Activated CD4-positive, CD25-positive, alpha-beta regulatory T cell treated with anti-CD3 and anti-CD28 coated beads, Interleukin-2, amount 50 U/mL, for 72 hours (primary cell): Measurements from ENCODE around the gene TMEM132D.

Experiments used
- DNase-seq: peaks from one replicate; pipeline ENCODE4 v3.0.0; 2021

The TMEM132D gene

DNA sequence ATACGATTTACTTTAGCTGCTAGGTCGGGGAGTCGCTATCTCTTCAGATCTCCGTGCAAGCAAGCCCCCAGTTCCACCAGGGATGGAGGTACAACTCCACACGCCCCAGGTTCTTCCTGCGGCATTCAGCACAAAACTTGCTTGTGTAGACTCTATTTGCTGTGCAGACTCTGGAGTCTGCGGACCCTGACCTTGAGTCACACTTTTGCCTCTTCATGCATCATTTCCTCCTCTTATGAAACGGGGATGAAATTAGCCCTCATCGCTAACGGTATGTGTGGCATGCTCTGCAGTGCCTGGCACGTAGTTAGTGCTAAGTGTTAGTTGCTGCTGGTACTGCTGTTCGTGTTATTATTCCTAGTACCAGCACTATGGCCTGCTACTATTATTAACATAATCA, 84.4 kb downstream of the TMEM132D start:
- DNase-seq, result no peak

DNA sequence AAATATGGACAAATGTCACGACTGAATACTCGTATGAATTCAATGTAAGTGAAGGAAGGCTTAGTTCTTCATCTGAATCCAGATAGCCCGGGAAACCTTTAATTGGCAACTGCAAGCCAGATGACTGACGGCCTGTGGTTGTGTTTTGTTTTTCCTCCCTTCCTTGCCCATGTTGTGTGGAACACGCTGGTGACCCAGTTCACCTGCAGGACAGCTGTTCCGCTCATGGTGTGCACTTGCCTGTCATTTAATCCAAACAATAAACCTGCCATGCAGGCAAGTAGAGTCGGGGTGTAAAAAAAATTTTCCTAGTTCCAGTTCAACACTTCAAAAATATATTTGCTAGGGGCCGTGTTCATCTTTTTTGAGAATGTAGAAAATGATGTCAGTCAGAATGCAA, 88.0 kb downstream of the TMEM132D start:
- DNase-seq, result no peak

DNA sequence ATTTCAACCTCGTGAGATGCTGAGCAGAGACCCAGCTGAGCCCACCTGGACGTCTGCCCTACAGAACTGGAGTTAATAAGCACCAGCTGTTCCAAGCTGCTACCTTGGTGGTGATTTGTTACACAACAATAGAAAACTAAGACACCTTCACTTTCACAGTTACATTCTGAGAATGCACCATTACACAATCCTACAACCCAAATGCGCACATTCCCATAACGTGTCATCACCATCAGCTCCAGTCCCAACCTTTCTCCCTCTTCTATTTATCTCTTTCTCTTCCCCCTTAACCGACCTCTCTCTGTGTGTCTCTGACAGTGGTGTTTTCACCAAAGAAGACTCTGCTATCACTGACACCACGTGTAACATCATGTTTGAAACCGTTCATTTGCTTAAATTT, 91.9 kb downstream of the TMEM132D start:
- no peak for DNase-seq

DNA sequence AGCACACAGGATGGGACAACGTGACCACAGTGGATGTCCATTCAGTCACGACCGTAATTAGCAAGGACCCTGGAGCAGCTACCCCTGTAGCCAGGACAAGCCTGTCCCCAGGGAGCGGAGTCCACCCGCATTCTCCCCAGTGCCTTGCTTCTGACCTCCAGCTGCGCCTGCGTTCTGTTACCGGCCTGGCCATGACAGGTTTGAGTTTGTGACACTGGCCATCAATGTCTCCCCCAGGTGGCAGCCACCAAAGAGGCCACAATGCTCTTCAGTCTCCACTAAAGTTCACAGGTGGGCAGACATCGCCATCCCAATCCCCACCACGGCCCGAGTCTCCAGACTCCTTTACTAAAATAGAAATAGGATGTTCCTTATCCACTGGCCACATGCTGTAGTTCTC, 96.7 kb downstream of the TMEM132D start:
- no peak for DNase-seq

DNA sequence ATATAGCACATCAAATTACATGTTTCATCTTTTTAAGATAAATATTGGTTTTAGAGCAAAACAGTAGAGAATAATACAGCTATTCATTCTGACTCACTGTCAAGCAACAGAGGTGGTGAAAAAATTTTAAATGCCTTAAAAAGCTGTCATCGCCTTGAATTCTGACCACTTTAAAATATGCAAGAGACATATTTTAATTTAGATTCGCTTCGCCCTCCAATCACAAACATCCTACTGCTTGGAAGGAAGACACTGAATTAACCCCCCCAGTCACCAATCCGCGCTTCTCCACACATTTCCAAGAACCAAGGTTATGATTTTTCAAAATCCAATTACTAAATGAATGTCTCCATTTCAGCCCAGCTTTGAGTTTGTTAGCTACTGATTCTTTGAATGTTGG, 112.4 kb downstream of the TMEM132D start:
- DNase-seq, result no peak

DNA sequence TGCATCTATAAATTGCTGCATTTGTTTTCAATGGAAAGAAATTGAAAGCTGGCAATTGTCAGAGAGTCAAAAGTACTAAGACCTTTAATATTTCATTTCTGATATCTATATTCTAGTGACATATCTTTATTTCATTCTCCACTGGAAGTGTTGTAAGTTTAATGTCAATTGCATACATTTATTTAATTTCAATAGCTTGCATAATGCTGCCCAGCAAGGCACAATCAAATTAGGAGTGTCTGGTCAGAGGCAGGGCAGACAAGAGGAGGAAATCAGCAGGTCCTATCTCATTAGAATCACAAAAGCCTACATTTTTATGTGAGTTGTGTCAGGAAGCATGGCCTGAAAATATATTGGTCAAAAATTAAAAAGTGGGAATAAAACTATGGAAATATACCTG, 112.9 kb downstream of the TMEM132D start:
- no peak for DNase-seq

DNA sequence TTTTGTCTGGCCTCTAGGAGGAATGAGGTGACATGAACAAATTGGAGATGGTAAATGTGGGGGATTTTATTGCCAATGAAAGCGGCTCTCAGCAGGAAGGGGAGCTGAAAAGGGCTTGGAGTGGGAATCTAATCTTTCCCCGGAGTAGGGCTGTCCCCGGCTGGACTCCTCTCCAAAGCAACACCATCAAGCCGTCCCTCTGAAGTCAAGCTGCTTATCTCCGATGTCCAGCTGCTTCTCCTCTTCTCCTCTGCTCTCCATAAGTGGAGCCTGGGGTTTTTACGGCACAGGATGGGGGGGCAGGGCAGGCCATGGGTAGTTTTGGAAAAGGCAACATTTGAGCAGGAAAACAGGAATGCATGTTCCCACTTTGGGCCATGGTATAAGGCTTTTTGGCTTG, 113.5 kb downstream of the TMEM132D start:
- no peak for DNase-seq

DNA sequence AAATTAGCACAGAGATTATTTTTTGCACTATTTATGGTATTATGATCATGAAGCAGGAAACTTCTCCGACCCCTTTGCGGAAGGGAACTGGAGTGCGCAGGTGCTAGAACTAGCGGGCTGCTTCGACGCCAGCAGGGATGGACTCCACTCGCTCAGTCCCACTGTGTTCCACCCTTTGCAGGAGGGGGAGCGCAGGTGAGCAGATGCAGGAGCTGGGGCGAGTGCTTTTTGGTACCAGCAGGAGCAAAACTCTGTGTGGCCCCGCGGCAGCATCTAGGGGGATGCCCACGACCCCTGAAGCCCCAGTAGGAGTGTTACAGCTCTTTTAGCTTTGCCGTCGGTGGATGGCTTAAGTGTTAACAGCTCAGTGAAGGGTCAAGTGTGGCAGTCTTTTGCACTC, 113.9 kb downstream of the TMEM132D start:
- no peak for DNase-seq

DNA sequence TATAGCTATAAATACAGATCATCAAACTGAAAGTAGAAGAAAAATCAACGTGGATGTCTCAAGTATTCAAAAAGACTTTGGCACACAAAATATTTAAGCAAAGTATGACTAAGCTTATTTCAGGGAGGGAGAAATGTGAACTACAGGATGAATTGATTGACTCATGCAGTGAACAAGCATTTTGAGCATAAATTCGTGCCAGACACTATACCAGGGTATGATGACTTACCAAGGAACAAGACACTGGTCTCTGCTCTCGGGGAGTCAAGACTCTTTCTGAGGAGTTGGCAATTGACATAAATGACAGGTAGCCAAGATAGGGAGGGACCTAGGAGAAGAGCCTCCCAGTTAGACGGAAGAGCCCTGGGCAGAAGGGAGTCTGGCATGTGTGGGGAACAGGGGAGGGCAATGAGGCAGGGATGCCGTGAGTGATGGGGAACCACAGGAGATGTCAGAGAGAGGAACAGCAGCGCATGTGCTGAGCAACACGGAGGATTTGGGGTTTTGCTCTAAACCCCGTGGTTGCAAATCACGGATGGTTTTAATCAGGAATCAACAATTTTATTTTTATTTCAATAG, 115.2 kb downstream of the TMEM132D start:
- no peak for DNase-seq

DNA sequence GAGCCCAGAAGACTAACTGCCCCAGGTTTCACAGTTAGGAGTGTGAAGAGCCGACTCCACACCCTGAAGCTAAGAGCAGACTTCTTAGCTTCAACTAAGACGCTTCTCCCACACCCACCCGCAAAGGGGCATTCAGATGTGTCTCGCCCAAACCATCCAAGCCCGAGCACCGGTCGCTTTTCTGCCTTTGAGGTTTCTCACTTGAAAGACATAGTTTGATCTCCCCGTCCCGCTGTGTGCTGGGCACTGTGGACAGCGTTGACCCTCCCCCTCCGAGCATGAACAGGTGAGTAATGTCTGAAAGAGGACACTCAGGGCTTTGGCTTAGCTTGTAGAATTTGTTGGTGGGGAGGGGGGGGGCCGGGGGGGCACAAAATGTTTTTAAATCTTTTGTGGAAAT, 123.8 kb downstream of the TMEM132D start:
- DNase-seq, result no peak

DNA sequence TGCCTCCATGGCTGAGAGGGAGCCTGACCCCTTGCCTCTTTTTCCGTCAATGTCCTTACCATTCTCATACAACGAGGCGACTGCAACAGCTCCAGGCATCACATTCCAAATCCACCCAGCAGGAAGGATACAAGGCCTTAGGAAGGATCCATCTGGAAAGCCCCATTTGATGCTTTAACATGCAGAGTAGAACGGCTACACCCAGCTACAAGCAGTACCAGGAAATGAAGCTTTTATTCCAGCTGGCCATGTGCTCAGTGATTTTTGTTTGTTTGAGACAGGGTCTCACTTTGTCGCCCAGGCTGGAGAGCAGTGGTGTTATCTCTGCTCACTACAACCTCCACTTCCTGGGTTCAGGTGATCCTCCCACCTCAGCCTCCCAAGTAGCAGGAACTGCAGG, 124.8 kb downstream of the TMEM132D start:
- DNase-seq, result no peak

DNA sequence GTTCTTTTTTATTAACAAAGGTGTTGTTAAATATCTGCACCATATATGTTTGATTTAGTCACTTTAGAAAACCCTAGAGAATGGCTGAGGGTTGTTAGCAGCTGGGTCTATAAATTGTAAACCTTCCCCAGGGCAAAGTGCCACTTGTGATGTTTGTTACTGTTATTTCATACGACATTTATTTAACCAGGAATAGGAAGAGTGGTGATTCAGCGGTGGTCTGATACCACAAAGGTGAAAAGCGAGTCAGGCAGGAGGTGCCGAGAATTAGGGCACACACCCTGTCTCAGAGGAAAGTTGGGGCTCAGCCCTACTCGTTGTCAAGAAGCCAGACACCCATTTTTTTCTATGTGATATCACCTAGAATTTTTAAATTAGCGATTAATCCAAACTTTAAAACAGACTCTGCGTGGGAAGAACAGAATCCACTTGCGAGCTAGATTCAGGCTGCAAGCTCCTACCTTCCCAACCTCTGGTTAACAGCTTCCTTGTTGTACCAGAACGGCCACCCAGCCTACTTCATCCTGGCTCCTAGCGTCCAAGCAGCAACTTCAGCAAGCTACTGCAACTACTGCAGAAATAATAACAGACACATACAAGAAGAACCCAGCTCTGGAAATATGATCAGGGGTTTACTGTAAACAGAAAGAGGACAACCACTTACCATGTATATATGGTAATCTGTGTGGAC, 126.7 kb downstream of the TMEM132D start:
- no peak for DNase-seq

DNA sequence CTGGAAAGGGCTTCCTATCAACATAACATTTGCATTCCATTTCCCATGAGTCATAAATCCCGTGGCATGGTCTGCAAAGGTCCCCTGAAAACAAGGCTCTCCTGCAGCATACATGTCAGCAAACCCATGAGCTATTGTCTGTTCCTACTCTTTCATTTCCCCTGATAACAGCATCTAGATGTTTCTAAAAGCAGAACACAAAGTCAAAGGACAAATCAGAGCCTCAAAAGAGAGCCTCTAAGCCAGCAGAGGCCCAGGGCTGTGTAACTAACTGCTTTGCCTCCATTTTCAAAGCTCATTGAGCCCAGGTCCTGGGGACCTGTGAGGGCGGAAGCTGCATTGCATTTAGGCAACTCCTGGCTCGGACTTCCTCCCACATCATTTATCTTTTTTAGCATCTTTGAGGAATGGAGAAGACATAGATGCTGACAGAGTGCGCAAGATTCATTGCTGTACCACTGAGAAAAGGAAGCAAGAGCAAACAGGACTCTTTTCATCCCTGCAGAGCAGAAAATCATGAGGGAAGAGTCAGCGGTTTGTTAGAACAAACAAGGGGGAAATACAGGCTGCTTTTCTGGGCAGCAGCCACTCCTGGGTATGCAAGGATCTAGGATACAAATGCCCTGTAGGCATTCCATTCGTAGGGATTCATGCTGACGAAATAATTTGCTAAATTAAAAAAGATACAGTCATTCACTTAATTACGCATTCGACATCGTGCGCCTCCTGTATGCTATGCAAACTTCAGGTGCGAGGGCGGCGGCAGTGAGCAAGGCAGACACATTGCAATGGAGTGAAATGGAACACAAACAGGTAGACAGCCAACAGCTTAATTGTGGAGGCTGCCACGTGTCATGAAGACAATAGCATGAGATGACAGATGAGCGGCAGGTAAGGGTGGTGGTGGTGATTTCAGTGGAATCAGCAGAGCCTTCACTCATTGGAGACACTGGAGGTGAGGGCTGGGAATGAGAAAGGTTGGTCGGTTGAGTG, 131.0 kb downstream of the TMEM132D start:
- DNase-seq, result no peak

DNA sequence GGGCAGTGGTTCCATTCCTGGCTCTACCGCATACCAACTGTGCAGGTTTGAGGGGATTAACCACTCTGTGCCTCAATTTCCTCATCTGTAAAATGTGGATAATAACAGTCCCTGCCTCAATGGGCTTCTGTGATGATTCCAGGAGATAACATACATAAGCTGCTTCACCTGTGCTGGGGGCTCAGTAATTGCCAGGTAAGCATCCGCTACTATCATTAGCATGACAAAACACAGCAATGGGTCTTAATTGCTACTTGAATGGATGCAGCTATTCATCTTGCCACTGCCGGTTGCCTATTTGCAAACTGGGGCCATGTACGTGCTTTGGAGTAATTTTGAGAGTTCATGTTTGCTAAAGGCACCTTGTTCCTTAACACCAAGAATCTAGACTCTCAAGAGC, 132.6 kb downstream of the TMEM132D start:
- DNase-seq, result no peak

DNA sequence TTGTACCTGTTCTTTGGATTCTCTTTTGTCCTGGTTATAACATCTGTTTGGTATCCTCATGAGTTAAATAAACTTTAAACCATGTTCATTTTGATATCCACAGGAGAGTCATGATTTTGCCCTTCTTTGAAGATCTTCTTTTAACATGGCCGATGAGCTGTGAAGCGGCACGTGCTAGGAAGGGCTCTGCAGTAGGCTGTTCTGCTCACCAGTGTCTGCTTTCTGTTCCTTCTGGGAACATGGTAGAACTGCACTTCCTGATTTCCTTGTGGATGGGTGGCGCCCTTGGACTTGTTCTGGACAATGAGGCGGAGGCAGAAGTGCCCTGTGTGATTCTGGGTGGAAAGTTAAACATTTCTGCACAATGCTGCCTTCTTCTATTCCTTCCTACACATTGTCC, 138.1 kb downstream of the TMEM132D start:
- no peak for DNase-seq

DNA sequence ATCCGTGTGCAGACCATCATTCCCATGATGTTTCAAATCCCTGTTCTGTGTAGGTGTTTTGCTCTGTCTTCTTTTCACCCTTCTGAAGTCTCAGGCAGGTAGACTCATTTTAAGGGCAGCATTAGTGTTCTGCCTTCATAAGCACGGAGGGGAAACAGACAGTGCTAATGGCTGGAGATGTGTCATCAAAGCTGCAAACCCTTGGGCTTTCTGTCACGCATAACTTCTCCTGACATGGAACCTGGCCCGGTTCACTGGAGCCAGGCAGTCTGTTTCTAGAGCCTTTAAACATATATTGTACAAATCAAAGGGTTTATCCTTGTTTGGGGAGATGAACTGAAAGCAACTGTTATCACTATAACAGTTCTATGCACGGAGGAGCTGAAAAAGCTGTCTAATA, 141.4 kb downstream of the TMEM132D start:
- DNase-seq, result no peak

DNA sequence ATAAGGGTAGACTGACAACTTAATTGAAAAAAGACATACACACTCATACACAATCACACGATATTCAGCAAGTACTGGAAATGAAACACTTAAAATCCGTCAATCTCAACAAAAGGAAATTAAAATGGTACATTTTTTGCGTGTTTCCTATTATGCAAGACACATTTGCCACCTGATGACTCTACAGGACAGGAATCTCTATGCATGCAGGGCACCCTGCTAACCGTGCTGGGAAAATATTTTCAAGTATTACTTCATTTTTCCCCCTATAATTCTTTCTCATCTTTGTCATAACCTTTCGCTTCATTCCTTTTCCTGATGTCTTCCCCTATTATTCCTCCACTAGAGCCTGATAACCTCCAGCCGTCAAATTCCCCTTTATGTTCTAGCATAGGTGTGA, 150.2 kb downstream of the TMEM132D start:
- DNase-seq, result no peak

DNA sequence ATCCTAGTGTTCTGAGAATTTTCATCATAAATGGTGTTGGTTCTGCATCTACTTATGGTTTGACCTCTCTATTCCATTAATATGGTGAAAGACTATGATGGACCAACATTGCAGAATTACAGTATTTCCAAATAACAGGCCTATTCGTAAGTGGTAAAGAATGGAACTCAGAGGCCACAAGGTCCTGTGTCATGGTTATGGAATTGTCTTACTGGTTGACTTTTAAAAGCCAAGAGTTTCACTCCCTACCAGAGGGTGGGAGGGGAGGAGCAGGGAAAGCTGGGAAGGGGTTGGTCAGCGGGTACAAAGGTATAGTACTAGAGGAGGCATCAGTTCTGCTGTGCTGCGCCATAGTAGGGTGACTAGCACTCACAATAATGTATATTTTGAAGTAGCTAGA, 153.4 kb downstream of the TMEM132D start:
- no peak for DNase-seq

DNA sequence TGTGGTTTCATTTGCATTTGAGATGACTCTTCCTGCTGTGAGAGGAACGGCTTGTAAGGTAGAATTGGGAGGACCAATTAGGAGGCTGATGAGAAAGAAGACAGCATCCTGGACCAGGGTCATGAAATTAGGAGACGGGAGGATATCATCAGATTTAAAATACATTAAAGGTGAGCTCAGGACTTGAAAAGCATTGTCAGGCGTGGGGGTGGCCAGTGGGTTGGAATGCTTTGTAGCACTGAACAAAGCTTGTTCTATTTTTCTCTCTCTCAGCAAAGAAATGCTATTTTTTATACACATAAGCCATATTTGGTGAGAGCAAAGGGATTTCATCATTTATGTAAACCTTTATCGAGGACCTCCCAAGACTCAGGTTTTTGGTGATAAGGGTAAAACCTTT, 157.5 kb downstream of the TMEM132D start:
- DNase-seq, result no peak

DNA sequence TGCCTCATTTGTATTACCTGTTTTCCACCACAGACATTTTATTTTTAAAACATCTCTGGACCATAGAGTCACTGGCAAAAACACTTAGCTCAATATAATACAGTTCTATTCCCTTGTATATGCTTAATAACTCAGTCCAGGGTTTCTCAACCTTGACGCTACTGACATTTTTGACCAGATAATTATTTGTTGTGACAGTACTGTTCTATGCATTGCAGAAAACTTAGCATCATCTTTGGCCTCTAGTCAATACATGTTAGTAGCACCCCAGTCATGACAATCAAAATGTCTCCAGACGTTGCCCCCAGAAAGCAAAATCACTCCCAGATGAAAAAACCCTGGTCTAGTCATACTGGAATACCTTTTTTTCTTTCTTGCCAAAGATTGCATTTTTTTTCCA, 174.7 kb downstream of the TMEM132D start:
- no peak for DNase-seq

DNA sequence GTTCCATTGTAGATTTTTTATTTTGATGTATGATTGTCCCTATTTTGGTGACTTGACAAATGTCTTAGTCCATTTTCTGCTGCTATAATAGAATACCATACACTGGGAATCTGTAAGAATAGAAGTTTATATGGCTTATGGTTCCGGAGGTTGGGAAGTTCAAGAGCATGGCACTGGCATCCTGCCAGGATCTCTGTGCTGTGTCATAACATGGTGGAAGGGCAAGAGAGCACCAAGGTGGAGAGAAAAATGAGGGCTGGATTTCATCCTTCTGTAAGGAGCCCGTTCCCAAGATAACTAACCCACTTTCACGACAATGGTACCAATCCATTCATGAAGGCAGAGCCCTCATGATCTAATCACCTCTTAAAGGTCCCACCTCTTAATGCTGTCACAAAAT, 176.7 kb downstream of the TMEM132D start:
- no peak for DNase-seq

DNA sequence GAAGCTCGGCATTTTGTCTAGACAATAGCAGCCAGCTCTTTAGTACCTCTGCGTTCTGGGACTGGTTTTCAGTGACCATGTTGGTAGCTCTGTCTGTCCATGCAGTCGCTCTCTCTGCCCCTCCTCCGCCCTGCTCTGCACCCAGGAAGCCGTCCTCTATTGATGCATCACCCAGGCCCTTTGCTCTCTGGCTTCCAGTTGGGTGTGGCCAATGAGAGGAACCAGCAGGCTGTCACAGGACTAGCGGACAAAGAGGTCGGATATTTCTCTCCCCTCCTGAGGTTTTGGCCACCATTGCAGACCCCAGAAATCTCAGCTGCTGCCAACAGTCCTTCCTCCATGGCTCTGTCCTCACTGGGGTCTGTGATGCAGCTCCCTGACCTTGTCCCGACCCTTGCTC, 180.6 kb downstream of the TMEM132D start:
- no peak for DNase-seq

DNA sequence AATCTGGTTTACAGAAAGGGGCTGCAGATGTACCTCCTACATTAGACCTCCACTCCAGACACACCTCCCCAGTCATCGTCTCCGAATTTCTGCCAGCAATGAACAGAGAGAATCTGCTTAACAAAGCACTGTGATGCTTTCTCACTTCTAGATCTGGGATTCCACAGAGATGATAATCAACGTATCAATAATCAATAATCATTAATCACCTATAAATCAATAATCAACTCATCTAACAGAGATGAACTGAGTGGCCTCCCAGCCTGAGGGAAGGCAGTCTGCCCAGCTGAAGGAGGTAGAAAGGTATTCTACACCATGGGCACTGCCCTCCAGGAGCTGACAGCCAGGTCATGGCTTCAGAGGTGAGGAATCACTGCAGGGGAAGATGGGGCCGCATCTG, 183.2 kb downstream of the TMEM132D start:
- no peak for DNase-seq

DNA sequence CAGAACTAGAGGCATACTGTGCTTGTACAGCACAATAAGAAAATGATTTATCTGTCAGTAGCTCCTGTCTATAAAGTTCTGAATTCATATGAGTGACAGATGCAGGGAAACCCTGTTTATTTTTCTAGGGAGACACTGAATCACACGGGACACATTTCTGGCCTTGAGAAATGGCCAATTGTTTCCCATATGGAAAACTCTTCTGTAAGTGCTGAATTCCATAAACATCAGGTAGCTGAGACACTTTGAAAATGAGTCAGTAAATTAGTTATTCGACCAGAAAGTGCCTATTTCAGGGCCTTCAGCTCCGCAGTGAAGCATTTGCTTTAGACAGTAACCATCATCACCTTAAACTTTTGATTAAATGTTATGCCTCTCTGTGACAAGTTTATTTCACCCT, 184.4 kb downstream of the TMEM132D start:
- DNase-seq, result no peak
